ENCODE measurements around the gene ZDHHC20. TPM values are rescaled to one million over a fixed set of nuclear protein-coding genes. Genes with fewer than 3 reads are reported as not detected.

The ZDHHC20 gene
- total and polyA plus RNA-seq, 2 of the 13 experiments (the other 11 are each of a cell fraction or from before 2014, with no cell fraction given): 19.9 to 59.9 TPM

GRCh38 chr13:21501686-21502085 lies 42.6 kb upstream of the ZDHHC20 start:
- Histone ChIP-seq H2AFZ (ENCODE audit: low read length) (no peak overlapping the region), H3K27ac (ENCODE audit: extremely low read length, insufficient read depth, low read length) (no peak overlapping the region), H3K4me2 (ENCODE audit: low read depth, low read length) (no peak overlapping the region), H3K9me3 (ENCODE audit: low read length) (no peaks in the 10 kb centered on the region), H3K27me3 (ENCODE audit: control insufficient read depth in 1 of 2, insufficient read depth in 2 of 2, low read length in 2 of 2) (no peaks in the 10 kb centered on the region), H4K20me1 (ENCODE audit: insufficient read depth, low read length) (no peaks in the 10 kb centered on the region), H3K4me1 (ENCODE audit: insufficient read depth, low read length) (0 out of 2 replicates have a peak, but pooled peaks cover 5% of the 10 kb centered on the region), H3K4me3 (replicated peaks in 1 of 3; ENCODE audit: insufficient read depth in 1 of 3, low read depth in 2 of 3, low read length in 3 of 3) (no peak overlapping the region), H3K36me3 (replicated peaks in 1 of 2; ENCODE audit: control insufficient read depth in 1 of 2, insufficient read depth in 2 of 2, low read length in 2 of 2) (peaks cover 2 to 5% of the 10 kb centered on the region in 2 experiments; a peak in 2 of 5 replicates), H3K9ac (ENCODE audit: insufficient read depth, low read depth, low read length) (no peak overlapping the region), H3K79me2 (ENCODE audit: insufficient read depth, low read length) (no peaks in the 10 kb centered on the region)
- peak; percentile 34; the same call in 2 of the 3 replicates for ATAC-seq
- WGBS (ENCODE audit: low lambda C conversion rate): 98% methylated on average over 3 of the region's 3 CpGs
- POLR2A ChIA-PET: no interaction called here
- in situ Hi-C loops (cut with HindIII; ENCODE audit: extremely low pct_ligation_motif_present, low pct_unique_long_range_greater_than_20kb): no loop called here
- FAIRE-seq: no peak
- CTCF ChIA-PET (ENCODE audit: low intra/inter-chr PET ratio, low total read pairs): no interaction called here
- peak; percentile 10 for DNase-seq (ENCODE audit: low spot score)
- TF ChIP-seq ZNF446 (CRISPR knock-in tag; IDR thresholded peaks at IDR 0.05) (no peak), ELF4 (CRISPR knock-in tag; IDR thresholded peaks at IDR 0.05; ENCODE audit: borderline replicate concordance) (no peak), FOXP4 (CRISPR knock-in tag; IDR thresholded peaks at IDR 0.05) (no peak), ZNF652 (CRISPR knock-in tag; IDR thresholded peaks at IDR 0.05; ENCODE audit: borderline replicate concordance, low read depth) (peak; percentile 27; the same call in 1 of the 2 replicates)
- intact Hi-C loops (cut with micrococcal nuclease; ENCODE audit: unreplicated experiment): no loop called here
- BruUV-seq (replicated peaks): no TSS peak

GRCh38 chr13:21486322-21486721 lies 27.2 kb upstream of the ZDHHC20 start:
- Histone ChIP-seq H3K27ac (ENCODE audit: extremely low read length, insufficient read depth, low read length) (no peak overlapping the region), H3K4me3 (replicated peaks in 1 of 3; ENCODE audit: insufficient read depth in 1 of 3, low read depth in 2 of 3, low read length in 3 of 3) (no peak overlapping the region), H3K4me1 (ENCODE audit: insufficient read depth, low read length) (peaks cover 10% of the 10 kb centered on the region; the same call in 1 of the 2 replicates), H3K27me3 (ENCODE audit: control insufficient read depth in 1 of 2, insufficient read depth in 2 of 2, low read length in 2 of 2) (no peaks in the 10 kb centered on the region), H4K20me1 (ENCODE audit: insufficient read depth, low read length) (no peaks in the 10 kb centered on the region), H3K4me2 (ENCODE audit: low read depth, low read length) (no peak overlapping the region), H2AFZ (ENCODE audit: low read length) (no peak overlapping the region), H3K79me2 (ENCODE audit: insufficient read depth, low read length) (no peaks in the 10 kb centered on the region), H3K9ac (ENCODE audit: insufficient read depth, low read depth, low read length) (no peak overlapping the region), H3K36me3 (replicated peaks in 1 of 2; ENCODE audit: control insufficient read depth in 1 of 2, insufficient read depth in 2 of 2, low read length in 2 of 2) (no peaks in the 10 kb centered on the region), H3K9me3 (ENCODE audit: low read length) (peaks cover 11% of the 10 kb centered on the region; the same call in 1 of the 2 replicates)
- intact Hi-C loops (cut with micrococcal nuclease; ENCODE audit: unreplicated experiment): no loop called here
- POLR2A ChIA-PET: no interaction called here
- in situ Hi-C loops (cut with HindIII; ENCODE audit: extremely low pct_ligation_motif_present, low pct_unique_long_range_greater_than_20kb): no loop called here
- BruUV-seq (replicated peaks): no TSS peak
- FAIRE-seq: no peak
- CTCF ChIA-PET (ENCODE audit: low intra/inter-chr PET ratio, low total read pairs): no interaction called here
- ATAC-seq: no peak
- WGBS (ENCODE audit: low lambda C conversion rate): 94% methylated on average over 4 of the region's 4 CpGs
- no peak for DNase-seq (ENCODE audit: low spot score)
- no peak for TF ChIP-seq TRAFD1 (CRISPR knock-in tag; IDR thresholded peaks at IDR 0.05; ENCODE audit: borderline replicate concordance)
- no peak for TF ChIP-seq ZNF839 (CRISPR knock-in tag; IDR thresholded peaks at IDR 0.05; ENCODE audit: borderline replicate concordance)
- TF ChIP-seq AKAP8 (CRISPR knock-in tag; IDR thresholded peaks at IDR 0.05): no peak
- no peak for TF ChIP-seq ZFP36L2 (CRISPR knock-in tag; IDR thresholded peaks at IDR 0.05)
- TF ChIP-seq SP140L (CRISPR knock-in tag; IDR thresholded peaks at IDR 0.05; ENCODE audit: borderline replicate concordance): no peak
- TF ChIP-seq ZFP37 (CRISPR knock-in tag; IDR thresholded peaks at IDR 0.05; ENCODE audit: borderline replicate concordance): no peak
- TF ChIP-seq TAF1 (CRISPR knock-in tag; IDR thresholded peaks at IDR 0.05): no peak
- TF ChIP-seq ZNF589 (CRISPR knock-in tag; conservative IDR thresholded peaks at IDR 0.05): no peak
- no peak for TF ChIP-seq SRSF9 (IDR thresholded peaks at IDR 0.05; ENCODE audit: borderline replicate concordance, insufficient read depth, low read depth, low read length, poor library complexity, severe bottlenecking)
- no peak for TF ChIP-seq ZNF724P (CRISPR knock-in tag; IDR thresholded peaks at IDR 0.05; ENCODE audit: borderline replicate concordance)
